GM18505 (cell line): ENCODE data around the gene SGTB.

Source experiments
- ATAC-seq: cut with Tn5 transposase; IDR thresholded peaks from one replicate; pipeline ENCODE4 v1.9.1; 2021; ENCODE audit not compliant: unreplicated experiment
- POLR2A ChIP-seq: IDR thresholded peaks from 4 replicates; pipeline ENCODE4 v1.6.1; 2011; ENCODE audit warnings: borderline replicate concordance; ENCODE audit not compliant: insufficient read depth, insufficient read length; ENCODE audit errors: extremely low read depth

Gene SGTB, protein sequence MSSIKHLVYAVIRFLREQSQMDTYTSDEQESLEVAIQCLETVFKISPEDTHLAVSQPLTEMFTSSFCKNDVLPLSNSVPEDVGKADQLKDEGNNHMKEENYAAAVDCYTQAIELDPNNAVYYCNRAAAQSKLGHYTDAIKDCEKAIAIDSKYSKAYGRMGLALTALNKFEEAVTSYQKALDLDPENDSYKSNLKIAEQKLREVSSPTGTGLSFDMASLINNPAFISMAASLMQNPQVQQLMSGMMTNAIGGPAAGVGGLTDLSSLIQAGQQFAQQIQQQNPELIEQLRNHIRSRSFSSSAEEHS

DNA sequence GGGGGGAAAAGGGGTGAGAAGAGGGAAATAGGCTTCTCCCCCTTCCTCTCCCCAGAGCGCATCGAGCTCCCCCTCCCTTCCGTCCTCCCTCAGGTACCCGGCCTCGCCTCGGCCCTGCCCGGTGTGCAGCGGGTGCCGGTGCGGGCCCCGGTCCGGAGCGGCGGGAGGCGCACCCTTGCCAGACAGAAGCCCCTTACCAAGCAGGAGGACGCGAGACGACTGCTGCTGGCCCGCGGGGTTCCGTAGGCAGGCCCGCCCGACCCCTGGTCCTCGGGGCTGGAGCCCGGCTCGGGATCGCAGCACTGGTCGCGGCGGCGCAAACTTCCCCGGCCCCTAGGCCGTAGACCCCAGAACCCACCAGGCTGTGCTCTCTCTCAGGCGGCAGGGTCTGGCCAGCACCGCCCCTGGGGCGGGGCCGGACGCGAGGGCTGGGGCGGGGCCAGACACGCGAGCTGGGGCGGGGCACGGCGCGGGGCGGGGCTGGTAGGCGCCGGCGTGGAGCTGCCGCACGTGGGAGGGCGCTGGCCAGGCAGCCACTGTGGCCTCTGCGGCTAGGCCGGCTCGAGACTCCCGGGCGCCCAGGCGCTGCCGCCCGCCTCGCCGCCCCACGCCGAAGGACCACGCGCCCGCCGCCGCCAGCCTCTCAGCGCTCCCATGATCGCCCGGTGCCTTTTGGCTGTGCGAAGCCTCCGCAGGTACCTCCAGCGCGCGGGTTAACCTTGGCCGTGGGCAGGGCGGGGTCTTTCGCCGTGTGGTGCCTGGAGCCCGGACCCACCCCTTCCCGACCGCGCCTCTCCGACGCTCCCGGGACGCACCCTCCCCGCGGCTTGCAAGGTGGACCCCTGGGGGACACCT, at the start of gene SGTB, which contains the start of gene NLN:
Gene SGTB (minus strand): TSS at position 390 of the 855 bp plus-strand sequence. CDS start 1,302 bp downstream, outside the sequence.
Gene NLN (plus strand): TSS at position 486 of the 855 bp plus-strand sequence. CDS start 169 bp downstream, at position 655.
- peak; percentile 30 for TF ChIP-seq POLR2A
- peak; percentile 93 for ATAC-seq

DNA sequence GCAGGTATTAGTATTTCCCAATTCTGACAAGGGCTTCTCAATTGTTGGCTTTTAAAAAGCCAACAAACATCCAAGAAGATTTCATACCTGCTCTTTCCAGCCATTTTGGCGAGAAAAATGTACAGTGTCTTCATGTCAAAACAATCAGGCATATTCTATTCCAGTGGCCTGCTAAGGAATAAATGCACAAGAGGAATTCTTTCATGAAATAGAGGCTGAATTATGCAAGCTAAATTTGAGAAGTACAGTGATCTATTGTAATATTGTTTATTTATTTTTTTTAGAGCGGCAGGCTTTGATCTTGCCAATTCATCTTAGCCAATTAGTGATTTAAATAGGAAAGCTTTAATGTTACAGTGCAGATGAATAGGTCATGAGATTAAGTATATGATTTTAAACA, 49.4 kb upstream of the SGTB start:
- no peak for TF ChIP-seq POLR2A
- ATAC-seq: no peak

DNA sequence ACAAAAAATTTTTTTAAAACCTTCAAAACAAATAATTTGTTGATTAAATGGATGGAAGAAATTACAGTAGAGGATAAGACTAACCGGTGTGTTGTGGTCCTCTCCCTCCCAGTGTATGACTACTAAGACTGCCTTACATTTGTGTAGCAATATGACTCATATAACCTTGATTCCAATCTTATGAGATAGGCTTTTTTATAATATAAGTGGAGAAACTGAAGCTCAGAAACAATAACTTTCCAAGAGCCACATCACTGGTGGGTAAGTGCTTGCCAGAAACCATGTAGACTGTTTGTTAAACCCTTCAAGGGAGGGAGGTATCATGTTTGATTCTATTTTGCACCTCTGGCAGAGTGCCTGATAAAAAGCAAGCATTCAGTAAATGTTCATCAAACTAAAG, 47.6 kb upstream of the SGTB start:
- no peak for ATAC-seq
- TF ChIP-seq POLR2A: no peak

DNA sequence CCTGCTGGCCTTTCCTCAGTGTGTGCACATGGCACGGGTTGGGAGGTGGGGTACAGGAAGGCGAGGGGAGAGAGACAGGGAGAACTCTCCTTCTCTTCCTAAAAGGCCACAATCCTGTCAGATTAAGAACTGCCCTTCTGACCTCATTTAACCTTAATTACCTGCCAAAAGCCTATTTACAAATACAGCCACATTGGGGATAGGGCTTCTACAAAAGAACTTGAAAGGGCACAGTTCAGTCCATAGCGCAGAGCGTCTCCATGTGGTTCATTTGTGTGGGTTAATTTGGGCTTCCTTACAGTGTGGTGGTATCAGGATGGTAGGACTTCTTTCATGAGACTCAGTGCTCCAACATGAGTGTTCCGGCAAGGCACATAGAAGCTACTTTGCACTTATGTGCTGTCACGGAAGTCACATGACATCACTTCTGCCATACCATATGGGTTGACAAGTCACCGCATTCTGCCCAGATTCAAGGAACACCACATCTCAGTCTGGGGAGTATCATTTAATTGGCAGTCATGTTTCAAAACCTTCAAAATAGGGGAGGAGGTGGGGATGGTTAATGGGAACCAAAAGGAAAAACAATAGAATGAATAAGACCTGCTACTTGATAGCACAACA, 46.9 kb upstream of the SGTB start:
- no peak for TF ChIP-seq POLR2A
- ATAC-seq: no peak

DNA sequence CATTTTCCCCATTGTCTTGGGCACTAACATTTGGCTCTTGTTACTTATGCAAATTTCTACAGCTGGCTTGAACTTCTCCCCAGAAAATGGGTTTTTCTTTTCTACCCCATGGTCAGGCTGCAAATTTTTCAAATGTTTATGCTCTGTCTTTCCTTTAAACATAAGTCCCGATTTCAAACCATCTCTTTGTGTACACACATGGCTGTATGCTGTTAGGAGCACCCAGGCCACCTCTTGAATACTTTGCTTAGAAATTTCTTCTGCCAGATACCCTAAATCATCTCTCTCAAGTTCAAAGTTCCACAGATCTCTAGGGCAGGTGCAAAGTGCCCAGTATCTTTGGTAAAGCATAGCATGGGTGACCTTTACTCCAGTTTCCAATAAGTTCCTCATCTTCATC, 45.7 kb upstream of the SGTB start:
- ATAC-seq: no peak
- TF ChIP-seq POLR2A: no peak

DNA sequence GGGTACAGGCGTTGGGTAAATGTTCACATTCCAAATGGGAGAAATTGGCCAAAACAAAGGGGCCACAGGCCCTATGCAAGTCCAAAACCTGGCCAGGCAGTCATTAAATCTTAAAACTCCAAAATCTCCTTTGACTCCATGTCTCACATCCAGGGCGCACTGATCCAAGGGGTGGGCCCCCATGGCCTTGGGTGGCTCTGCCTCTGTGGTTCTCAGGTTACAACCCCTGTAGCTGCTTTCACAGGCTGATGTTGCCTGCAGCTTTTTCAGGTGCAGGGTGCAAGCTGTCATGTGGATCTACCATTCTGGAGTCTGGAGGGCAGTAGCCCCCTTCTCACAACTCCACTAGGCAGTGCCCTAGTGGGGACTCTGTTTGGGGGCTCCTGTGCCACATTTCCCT, 44.9 kb upstream of the SGTB start:
- ATAC-seq: no peak

DNA sequence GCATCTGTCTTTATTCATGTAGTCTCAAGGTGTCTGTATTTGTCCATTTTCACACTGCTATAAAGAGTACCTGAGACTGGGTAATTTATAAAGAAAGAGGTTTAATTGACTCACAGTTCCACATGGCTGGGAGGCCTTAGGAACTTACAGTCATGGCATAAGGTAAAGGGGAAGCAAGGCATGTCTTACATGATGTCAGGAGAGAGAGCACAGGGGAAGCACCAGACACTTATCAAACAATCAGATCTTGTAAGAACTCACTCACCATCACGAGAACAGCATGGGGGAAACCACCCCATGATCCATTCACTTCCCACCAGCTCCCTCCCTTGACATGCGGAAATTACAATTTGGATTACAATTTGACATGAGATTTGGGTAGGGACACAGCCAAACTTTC, 44.3 kb upstream of the SGTB start:
- ATAC-seq: no peak
- TF ChIP-seq POLR2A: no peak

More for the DNA sequence above, 44.9 kb upstream of the SGTB start:
- no peak for TF ChIP-seq POLR2A

DNA sequence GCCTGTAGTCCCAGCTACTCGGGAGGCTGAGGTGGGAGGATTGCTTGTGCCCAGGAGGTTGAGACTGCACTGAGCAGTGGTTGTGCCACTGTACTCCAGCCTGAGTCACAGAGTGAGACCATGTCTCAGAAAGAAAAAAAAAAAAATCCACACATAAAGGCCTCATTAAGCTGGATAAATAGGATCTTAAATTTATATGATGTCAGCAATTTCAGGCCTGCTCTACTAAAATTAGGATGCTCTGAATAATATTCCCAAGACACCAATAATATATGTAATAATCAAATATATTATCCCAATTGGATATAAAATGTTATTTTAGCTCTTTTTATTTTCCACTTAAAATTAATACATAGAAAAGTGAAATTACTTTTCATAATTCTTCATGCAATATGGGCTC, 43.7 kb upstream of the SGTB start:
- ATAC-seq: no peak
- TF ChIP-seq POLR2A: no peak

DNA sequence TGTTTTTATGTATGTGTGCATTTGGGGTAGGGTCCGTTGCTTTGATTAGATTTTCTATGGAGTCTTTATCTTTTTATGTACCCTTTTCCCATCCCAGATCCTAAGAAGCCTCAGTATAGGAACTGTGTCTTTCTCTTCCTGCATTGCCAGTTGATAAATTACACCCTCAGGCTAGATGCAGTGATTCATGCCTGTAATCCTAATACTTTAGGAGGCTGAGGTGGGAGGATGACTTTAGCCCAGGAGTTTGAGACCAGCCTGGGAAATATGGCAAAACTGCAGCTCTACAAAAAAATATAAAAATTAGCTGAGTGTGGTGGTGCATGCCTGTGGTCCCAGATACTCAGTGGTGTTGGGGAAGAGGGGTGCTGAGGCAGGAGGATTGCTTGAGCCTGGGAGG, 40.3 kb upstream of the SGTB start:
- ATAC-seq: no peak
- no peak for TF ChIP-seq POLR2A

DNA sequence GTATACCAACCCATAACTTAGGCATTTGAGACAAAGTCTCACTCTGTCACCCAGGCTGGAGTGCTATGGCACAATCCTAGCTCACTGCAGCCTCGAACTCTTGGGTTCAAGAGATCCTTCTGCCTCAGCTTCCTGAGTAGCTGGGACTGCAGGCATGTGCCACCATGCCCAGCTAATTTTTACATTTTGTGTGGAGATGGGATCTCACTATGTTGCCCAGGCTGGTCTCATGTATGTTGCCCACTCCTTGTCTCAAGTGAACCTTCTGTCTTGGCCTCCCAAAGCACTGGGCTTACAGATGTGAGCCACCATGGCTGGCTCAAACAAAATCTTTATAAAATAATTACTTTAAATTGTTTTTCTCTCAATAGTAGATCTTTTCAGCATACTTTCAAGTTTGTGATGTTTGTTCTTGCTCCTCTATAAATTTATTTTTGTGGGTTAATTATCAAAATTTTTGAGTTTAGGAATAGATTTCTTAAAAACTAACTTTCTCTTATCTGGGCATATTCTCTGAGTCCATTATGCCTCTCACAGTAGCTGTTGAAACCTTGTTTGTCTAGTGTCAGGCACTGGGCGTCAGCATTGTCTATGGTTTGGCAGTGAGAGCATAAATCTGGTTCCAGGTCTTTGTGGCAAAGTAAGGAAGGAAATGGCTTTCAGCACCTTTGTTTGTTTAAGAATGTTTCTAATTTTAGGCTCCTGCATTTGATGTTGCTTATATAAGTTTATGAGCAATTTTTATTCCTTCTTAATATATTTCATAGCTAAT, 38.8 kb upstream of the SGTB start:
- no peak for ATAC-seq
- TF ChIP-seq POLR2A: no peak

DNA sequence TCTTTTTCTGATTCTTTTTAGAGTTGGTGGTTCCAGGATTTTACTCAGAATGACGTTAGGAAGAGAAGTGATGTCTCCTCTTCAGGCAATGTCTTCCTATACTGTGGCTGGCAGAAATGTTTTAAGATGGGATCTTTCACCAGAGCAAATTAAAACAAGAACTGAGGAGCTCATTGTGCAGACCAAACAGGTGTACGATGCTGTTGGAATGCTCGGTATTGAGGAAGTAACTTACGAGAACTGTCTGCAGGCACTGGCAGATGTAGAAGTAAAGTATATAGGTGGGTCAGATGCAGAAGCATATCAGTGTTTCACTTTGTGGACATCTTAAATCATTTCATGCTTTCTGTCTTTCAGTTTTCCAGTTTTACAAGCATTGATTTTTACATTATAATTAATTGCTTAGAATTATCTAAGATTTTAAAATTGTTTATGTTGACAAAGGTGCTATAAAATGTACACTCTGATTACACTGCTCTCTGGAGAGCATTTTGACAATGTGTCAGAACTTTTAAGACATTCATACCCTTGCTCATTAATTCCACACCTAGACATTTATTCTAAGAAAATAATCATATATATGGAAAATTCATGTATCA, 36.7 kb upstream of the SGTB start:
- no peak for ATAC-seq
- no peak for TF ChIP-seq POLR2A

DNA sequence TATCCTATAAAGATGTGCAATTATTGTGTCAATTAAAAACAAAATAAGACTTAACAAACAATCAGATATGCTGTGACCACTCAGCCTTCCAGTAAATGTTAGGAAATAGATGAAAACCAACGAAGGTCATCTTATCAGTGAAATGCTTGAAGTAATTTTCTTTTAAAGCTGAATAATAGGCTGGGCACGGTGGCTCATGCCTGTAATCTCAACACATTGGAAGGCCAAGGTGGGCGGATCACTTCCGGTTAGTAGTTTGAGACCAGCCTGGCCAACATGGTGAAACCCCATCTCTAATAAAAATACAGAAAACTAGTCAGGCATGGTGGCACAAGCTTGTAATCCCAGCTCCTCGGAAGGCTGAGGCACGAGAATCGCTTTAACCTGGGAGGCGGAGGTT, 31.3 kb upstream of the SGTB start:
- ATAC-seq: no peak
- TF ChIP-seq POLR2A: no peak
